ENCODE measurements around the gene THAP8. TPM values are rescaled to one million over a fixed set of nuclear protein-coding genes. Genes with fewer than 3 reads are reported as not detected.

Gene THAP8
- polyA plus RNA-seq, 1 experiment: 3.9 TPM

- POLR2A ChIA-PET: interaction anchor here (0.6 kb wide), 1 partner anchor 32 kb away, joined by 4 read pairs; no protein-coding TSS in a partner anchor
- no peak for TF ChIP-seq CTCF (IDR thresholded peaks at IDR 0.05; ENCODE audit: low read depth, low read length)
- Histone ChIP-seq H3K9me3 (ENCODE audit: control insufficient read depth, insufficient read depth, low read length) (no peaks in the 10 kb centered on the region), H3K27me3 (ENCODE audit: control insufficient read depth, insufficient read depth, low read length) (no peaks in the 10 kb centered on the region), H3K4me3 (ENCODE audit: low read depth, low read length) (peak overlapping the region; percentile 50), H3K27ac (ENCODE audit: low read depth, low read length) (peak overlapping the region; percentile 11)
- DNase-seq (ENCODE audit: low read depth, low spot score): no peak
- CTCF ChIA-PET: no interaction called here
Observed at GRCh38 chr19:36009633-36010379, 44.3 kb downstream of the THAP8 start.

DNA sequence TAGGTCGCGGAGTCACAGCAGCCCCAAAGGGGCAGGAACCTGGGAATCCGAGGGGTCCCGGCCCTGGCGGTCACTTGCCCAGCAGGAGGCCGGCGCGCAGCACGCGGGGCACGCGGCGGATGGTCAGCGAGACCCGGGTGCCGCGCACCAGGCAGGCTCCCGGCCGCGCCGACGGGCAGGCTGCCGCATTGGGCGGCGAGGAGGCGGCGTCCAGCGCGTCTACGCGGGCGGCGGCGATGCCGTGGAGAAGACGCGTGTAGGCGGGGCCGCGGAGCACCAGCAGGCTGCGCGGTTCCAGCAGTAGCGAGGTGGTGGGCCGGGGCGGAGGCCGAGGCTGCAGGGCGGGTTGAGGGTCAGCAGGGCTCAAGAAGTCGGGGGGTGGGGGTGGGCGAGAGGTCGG is 44.9 kb downstream of the THAP8 start:
- peak; percentile 13 for DNase-seq (ENCODE audit: low read depth, low spot score)
- Histone ChIP-seq H3K27me3 (ENCODE audit: control insufficient read depth, insufficient read depth, low read length) (no peaks in the 10 kb centered on the region), H3K9me3 (ENCODE audit: control insufficient read depth, insufficient read depth, low read length) (no peaks in the 10 kb centered on the region), H3K27ac (ENCODE audit: low read depth, low read length) (no peak overlapping the region), H3K4me3 (ENCODE audit: low read depth, low read length) (peak overlapping the region; percentile 50)
- CTCF ChIA-PET: no interaction called here
- no peak for TF ChIP-seq CTCF (IDR thresholded peaks at IDR 0.05; ENCODE audit: low read depth, low read length)
- POLR2A ChIA-PET: interaction anchor here (0.6 kb wide), 1 partner anchor 32 kb away, joined by 4 read pairs; no protein-coding TSS in a partner anchor

DNA sequence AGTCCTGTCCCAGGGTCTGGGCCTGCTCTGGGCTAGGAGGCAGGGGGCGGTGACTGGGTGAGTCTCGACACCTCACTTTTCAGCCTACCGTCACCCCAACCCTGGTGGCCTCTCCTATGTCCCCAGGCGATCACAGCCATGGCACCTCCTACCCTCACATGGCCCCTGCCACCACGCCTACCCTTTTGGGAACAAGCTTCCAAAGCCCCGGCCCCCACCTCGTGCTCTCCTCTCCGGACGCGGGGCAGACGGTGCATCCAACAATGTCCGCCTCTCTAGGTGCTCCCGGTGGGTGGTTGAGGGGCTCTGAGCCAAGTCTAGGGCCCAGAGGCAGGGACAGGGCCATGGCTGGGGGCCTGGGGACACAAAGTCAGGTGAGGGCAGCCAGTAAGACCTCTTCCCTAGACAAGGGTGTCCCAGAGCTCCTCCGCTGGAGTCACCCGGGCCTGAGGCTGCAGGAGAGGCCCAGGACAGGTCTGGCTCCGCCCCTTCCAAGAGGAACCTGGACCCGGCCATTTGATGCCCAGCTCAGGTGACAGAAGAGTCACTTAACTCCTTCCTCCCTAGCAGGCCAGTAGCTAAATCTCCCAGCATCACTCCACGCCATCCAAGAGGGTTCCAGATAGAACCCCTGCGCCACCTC is 45.6 kb downstream of the THAP8 start, which contains the start of gene SYNE4:
SYNE4 (minus strand) TSS at position 478 of the 643 bp plus-strand sequence; CDS start at position 346, 132 bp downstream.
- CTCF ChIA-PET: no interaction called here
- H3K27me3 ChIP-seq (ENCODE audit: control insufficient read depth, insufficient read depth, low read length): no peaks in the 10 kb centered on the region
- peak within 1 kb of the TSS; percentile 11 for H3K27ac ChIP-seq (ENCODE audit: low read depth, low read length)
- POLR2A ChIA-PET: no interaction called here
- DNase-seq (ENCODE audit: low read depth, low spot score): no peak
- H3K4me3 ChIP-seq (ENCODE audit: low read depth, low read length): peak within 1 kb of the TSS; percentile 50
- no peaks in the 10 kb centered on the region for H3K9me3 ChIP-seq (ENCODE audit: control insufficient read depth, insufficient read depth, low read length)
- TF ChIP-seq CTCF (IDR thresholded peaks at IDR 0.05; ENCODE audit: low read depth, low read length): no peak

GRCh38 chr19:36006955-36007354 is 47.1 kb downstream of the THAP8 start:
- no peaks in the 10 kb centered on the region for H3K9me3 ChIP-seq (ENCODE audit: control insufficient read depth, insufficient read depth, low read length)
- no peaks in the 10 kb centered on the region for H3K27me3 ChIP-seq (ENCODE audit: control insufficient read depth, insufficient read depth, low read length)
- H3K27ac ChIP-seq (ENCODE audit: low read depth, low read length): no peak overlapping the region
- POLR2A ChIA-PET: no interaction called here
- CTCF ChIA-PET: no interaction called here
- DNase-seq (ENCODE audit: low read depth, low spot score): no peak
- H3K4me3 ChIP-seq (ENCODE audit: low read depth, low read length): no peak overlapping the region
- no peak for TF ChIP-seq CTCF (IDR thresholded peaks at IDR 0.05; ENCODE audit: low read depth, low read length)

- DNase-seq (ENCODE audit: low read depth, low spot score): no peak
- ChIA-PET POLR2A (interaction anchor here (0.8 kb wide), 1 partner anchor 11 kb away, joined by 3 read pairs; the partner anchor contains the start of gene ALKBH6), CTCF (no interaction called here)
- H3K4me3 ChIP-seq (ENCODE audit: low read depth, low read length): no peak overlapping the region
- no peaks in the 10 kb centered on the region for H3K9me3 ChIP-seq (ENCODE audit: control insufficient read depth, insufficient read depth, low read length)
- H3K27ac ChIP-seq (ENCODE audit: low read depth, low read length): no peak overlapping the region
- no peak for TF ChIP-seq CTCF (IDR thresholded peaks at IDR 0.05; ENCODE audit: low read depth, low read length)
- H3K27me3 ChIP-seq (ENCODE audit: control insufficient read depth, insufficient read depth, low read length): no peaks in the 10 kb centered on the region
Observed at GRCh38 chr19:36003284-36003683, 50.8 kb downstream of the THAP8 start.
